ENCODE data around the gene DAPK1.

- TF ChIP-seq, protein P1, sequence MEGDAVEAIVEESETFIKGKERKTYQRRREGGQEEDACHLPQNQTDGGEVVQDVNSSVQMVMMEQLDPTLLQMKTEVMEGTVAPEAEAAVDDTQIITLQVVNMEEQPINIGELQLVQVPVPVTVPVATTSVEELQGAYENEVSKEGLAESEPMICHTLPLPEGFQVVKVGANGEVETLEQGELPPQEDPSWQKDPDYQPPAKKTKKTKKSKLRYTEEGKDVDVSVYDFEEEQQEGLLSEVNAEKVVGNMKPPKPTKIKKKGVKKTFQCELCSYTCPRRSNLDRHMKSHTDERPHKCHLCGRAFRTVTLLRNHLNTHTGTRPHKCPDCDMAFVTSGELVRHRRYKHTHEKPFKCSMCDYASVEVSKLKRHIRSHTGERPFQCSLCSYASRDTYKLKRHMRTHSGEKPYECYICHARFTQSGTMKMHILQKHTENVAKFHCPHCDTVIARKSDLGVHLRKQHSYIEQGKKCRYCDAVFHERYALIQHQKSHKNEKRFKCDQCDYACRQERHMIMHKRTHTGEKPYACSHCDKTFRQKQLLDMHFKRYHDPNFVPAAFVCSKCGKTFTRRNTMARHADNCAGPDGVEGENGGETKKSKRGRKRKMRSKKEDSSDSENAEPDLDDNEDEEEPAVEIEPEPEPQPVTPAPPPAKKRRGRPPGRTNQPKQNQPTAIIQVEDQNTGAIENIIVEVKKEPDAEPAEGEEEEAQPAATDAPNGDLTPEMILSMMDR (conservative IDR thresholded peaks at IDR 0.05 in 1 of 2, IDR thresholded peaks at IDR 0.05 in 1 of 2; ENCODE audit: extremely low read depth in 1 of 2, insufficient read depth in 1 of 2, low read depth in 1 of 2, low read length in 2 of 2), result peak in 1 of 2 donors; percentile 21
- no peak for TF ChIP-seq EZH2 (IDR thresholded peaks at IDR 0.05; ENCODE audit: borderline replicate concordance, low read length)
Measured at GRCh38 chr9:87667164-87667738, 169.6 kb downstream of the DAPK1 start.
